Measurements from ENCODE around the gene TRIM28.
A peak's percentile ranks its signal among the peaks of the same experiment; 100 is the strongest.

DNA sequence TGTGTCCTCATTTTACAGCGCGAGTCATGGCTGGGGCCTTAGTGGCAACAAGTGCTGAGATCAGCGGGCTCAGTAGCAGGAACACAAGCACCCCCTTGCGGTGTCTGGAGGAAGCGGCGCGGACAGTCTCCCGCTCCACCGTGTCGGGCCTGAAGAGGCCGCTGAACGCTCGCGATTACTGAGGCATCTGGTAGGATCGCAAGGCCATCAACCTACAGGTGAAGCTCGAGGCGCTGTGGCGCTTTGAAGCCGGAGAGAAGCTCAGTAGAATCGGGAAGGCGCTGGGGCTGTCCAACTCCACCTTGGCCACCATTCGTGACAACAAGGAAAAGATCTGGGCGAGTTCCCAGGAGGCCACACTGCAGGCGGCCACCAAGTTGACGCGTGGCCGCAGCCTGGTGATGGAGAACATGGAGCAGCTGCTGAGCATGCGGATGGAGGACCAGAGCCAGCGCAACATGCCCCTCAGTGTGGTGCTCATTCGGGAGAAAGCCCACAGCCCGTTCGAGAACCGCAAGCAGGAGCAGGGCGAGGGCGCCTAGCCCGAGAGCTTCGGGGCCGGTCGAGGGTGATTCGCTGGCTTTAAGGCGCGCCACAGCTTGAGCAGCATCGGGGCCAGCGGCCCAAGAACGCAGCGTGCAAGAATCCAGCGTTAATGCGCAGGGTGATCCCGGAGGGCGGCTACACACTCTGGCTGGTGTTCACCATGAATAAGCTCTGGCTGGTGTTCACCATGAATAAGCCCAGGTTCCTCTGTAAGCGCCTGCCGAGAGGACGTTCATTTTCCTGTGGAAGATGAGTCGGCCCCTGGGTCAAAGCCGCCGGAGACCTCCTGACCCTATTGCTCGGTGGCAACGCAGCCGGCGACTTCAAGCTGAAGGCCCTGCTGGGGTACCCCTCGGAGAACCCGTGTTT, 37.6 kb downstream of the TRIM28 start:
- TF ChIP-seq REST (IDR thresholded peaks at IDR 0.05; ENCODE audit: insufficient read depth in 1 of 2, low read depth in 2 of 2, low read length in 2 of 2) (0 out of 4 replicates have a peak, but pooled peaks of 1 of the 2 experiments have one; percentile 35), POLR2AphosphoS5 (IDR thresholded peaks at IDR 0.05; ENCODE audit: low read depth, low read length) (no peak), SIN3A (IDR thresholded peaks at IDR 0.05; ENCODE audit: borderline replicate concordance, insufficient read depth, low read length) (no peak)

Measured in PFSK-1 (cell line).